ENCODE results near the gene CADM2.

DNA sequence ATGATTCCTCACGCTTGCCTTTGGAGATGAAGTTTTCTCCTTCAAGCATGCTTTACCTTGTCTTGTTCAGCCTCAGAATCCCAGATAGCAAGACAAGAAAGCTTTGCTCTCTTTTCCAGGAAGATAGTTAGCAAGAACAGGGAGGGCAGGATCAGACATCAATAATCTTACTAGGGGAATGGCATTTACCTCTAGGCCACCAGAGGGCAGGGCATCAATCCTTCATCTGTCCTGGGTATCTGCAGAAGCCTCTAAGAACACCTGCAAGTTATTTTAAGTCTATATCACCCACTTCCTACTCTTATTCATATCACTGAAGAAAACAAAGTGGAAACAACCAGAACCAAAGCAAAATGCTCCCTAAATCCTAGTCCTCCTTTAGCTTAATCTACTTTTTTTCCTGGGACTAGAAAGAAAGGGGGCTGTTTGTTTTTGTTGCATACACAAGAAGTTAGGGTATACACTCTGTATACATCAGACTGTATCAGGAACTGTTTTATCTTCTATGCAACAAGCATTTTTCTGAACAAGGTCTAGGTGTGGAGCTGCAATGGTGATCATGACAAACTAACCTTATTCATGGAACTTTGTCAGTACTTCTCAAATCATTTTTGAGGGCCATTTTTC lies 862.5 kb downstream of the CADM2 start:
- no peak for TF ChIP-seq EZH2 (IDR thresholded peaks at IDR 0.05; ENCODE audit: borderline replicate concordance)
- TF ChIP-seq, protein P1, sequence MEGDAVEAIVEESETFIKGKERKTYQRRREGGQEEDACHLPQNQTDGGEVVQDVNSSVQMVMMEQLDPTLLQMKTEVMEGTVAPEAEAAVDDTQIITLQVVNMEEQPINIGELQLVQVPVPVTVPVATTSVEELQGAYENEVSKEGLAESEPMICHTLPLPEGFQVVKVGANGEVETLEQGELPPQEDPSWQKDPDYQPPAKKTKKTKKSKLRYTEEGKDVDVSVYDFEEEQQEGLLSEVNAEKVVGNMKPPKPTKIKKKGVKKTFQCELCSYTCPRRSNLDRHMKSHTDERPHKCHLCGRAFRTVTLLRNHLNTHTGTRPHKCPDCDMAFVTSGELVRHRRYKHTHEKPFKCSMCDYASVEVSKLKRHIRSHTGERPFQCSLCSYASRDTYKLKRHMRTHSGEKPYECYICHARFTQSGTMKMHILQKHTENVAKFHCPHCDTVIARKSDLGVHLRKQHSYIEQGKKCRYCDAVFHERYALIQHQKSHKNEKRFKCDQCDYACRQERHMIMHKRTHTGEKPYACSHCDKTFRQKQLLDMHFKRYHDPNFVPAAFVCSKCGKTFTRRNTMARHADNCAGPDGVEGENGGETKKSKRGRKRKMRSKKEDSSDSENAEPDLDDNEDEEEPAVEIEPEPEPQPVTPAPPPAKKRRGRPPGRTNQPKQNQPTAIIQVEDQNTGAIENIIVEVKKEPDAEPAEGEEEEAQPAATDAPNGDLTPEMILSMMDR (IDR thresholded peaks at IDR 0.05; ENCODE audit: poor library complexity), result peak; percentile 63
- TF ChIP-seq EZH2phosphoT487 (IDR thresholded peaks at IDR 0.05; ENCODE audit: low read depth, severe bottlenecking, unreplicated experiment), result no peak

Measured in hepatocyte (in vitro differentiated cells).